IMR-90 (cell line): Measurements from ENCODE around the gene NENF.

ENCODE experiments used
- BHLHE40 ChIP-seq: fragments of 150-350 bp; IDR thresholded peaks from 2 replicates; pipeline ENCODE4 v1.6.1; 2016; ENCODE audit warnings: mild to moderate bottlenecking, low read depth, low read length
- CHD1 ChIP-seq: IDR thresholded peaks from 2 replicates; pipeline ENCODE4 v1.6.1; 2012; ENCODE audit warnings: low read depth, low read length, improper control_type of control experiment
- CTCF ChIP-seq: conservative IDR thresholded peaks from 2 replicates; pipeline ENCODE4 v1.5.1; 2012; ENCODE audit warnings: mild to moderate bottlenecking, low read depth, low read length, improper control_type of control experiment
- FOS ChIP-seq: fragments of 150-350 bp; IDR thresholded peaks from 2 replicates; pipeline ENCODE4 v1.6.1; 2016; ENCODE audit warnings: low read depth, low read length
- POLR2A ChIP-seq: IDR thresholded peaks from 2 replicates; pipeline ENCODE4 v1.6.1; 2012; ENCODE audit warnings: mild to moderate bottlenecking, low read depth, low read length
- RCOR1 ChIP-seq: IDR thresholded peaks from 2 replicates; pipeline ENCODE4 v1.6.1; 2012; ENCODE audit warnings: mild to moderate bottlenecking, low read length, improper control_type of control experiment; ENCODE audit not compliant: insufficient replicate concordance
- SMC3 ChIP-seq: fragments of 150-350 bp; IDR thresholded peaks from 2 replicates; pipeline ENCODE4 v1.6.1; 2016; ENCODE audit warnings: low read depth, mild to moderate bottlenecking, antibody characterized with exemption, low read length, moderate library complexity

- no peak for TF ChIP-seq CTCF
- TF ChIP-seq RCOR1: no peak
- TF ChIP-seq POLR2A: no peak
- no peak for TF ChIP-seq BHLHE40
- no peak for TF ChIP-seq SMC3
- TF ChIP-seq FOS: no peak
- no peak for TF ChIP-seq CHD1
Measured at GRCh38 chr1:212430955-212431394, 1.7 kb upstream of the NENF start.
